NCI-H1417 (cell line): Measurements from ENCODE around the gene FOXK2.

ENCODE experiments used
- DNase-seq, 3 experiments: peaks; one replicate each; lab custom pipeline; 2025; lab: John Stamatoyannopoulos, UW

FOXK2 gene

GRCh38 chr17:82589851-82590180 is 70.3 kb downstream of the FOXK2 start:
- DNase-seq, result no peak

- no peak for DNase-seq
Measured at GRCh38 chr17:82590216-82590615, 70.7 kb downstream of the FOXK2 start.

GRCh38 chr17:82590881-82591539 is 71.5 kb downstream of the FOXK2 start:
- DNase-seq, result no peak

- DNase-seq, result no peak
Measured at GRCh38 chr17:82592289-82592766, 72.8 kb downstream of the FOXK2 start.

- DNase-seq, result peak; percentile 56 to 84 (median 73)
Measured at GRCh38 chr17:82592767-82593589, 73.4 kb downstream of the FOXK2 start.

- no peak for DNase-seq
Measured at GRCh38 chr17:82593590-82594087, 74.1 kb downstream of the FOXK2 start.

GRCh38 chr17:82594571-82594970 is 75.0 kb downstream of the FOXK2 start:
- DNase-seq, result no peak

- no peak for DNase-seq
Measured at GRCh38 chr17:82595893-82596292, 76.4 kb downstream of the FOXK2 start.

- no peak for DNase-seq
Measured at GRCh38 chr17:82596296-82596695, 76.8 kb downstream of the FOXK2 start.

GRCh38 chr17:82596837-82597672 is 77.5 kb downstream of the FOXK2 start:
- DNase-seq, result no peak

- no peak for DNase-seq
Measured at GRCh38 chr17:82598256-82599119, 79.0 kb downstream of the FOXK2 start.

- no peak for DNase-seq
Measured at GRCh38 chr17:82599674-82600661, 80.4 kb downstream of the FOXK2 start.

- DNase-seq, result no peak
Measured at GRCh38 chr17:82600731-82601446, 81.4 kb downstream of the FOXK2 start.

- no peak for DNase-seq
Measured at GRCh38 chr17:82601447-82602000, 82.0 kb downstream of the FOXK2 start.

- no peak for DNase-seq
Measured at GRCh38 chr17:82602487-82602886, 83.0 kb downstream of the FOXK2 start.

GRCh38 chr17:82602986-82603710 is 83.6 kb downstream of the FOXK2 start:
- DNase-seq, result no peak

- DNase-seq, result no peak
Measured at GRCh38 chr17:82603981-82604448, 84.5 kb downstream of the FOXK2 start.

GRCh38 chr17:82604532-82604931 is 85.0 kb downstream of the FOXK2 start:
- DNase-seq, result no peak
